IPS-20b (cell line): ENCODE data around the gene ACTN4.
"Not testable (repeated sequence)": the region's sequence is repeated elsewhere in the genome, so short reads cannot be mapped to it uniquely, and the experiment has no call there.

Experiments
- H3K27ac ChIP-seq: one replicate; pipeline ENCODE4 v1.5.1; 2013; ENCODE audit warnings: low read length
- H3K27me3 ChIP-seq: 2 replicates; pipeline ENCODE4 v1.6.1; 2013; ENCODE audit warnings: mild to moderate bottlenecking, low read length, inconsistent platforms; ENCODE audit not compliant: insufficient read depth
- H3K36me3 ChIP-seq: 2 replicates; pipeline ENCODE4 v1.6.1; 2013; ENCODE audit warnings: low read depth, mild to moderate bottlenecking, inconsistent platforms, low read length, moderate library complexity; ENCODE audit not compliant: insufficient read depth
- H3K4me1 ChIP-seq: 2 replicates; pipeline ENCODE4 v1.6.1; 2013; ENCODE audit warnings: mild to moderate bottlenecking, control low read depth, inconsistent platforms, low read length, moderate library complexity; ENCODE audit not compliant: insufficient read depth
- H3K4me3 ChIP-seq: 2 replicates; pipeline ENCODE4 v1.5.1; 2013; ENCODE audit warnings: mild to moderate bottlenecking, low read length, inconsistent platforms
- H3K9ac ChIP-seq: 2 replicates; pipeline ENCODE4 v1.6.1; 2013; ENCODE audit warnings: low read depth, mild to moderate bottlenecking, inconsistent platforms, low read length, moderate library complexity
- H3K9me3 ChIP-seq: 2 replicates; pipeline ENCODE4 v1.6.1; 2013; ENCODE audit warnings: mild to moderate bottlenecking, low read depth, low read length, inconsistent platforms; ENCODE audit not compliant: insufficient read depth

ACTN4 gene

DNA sequence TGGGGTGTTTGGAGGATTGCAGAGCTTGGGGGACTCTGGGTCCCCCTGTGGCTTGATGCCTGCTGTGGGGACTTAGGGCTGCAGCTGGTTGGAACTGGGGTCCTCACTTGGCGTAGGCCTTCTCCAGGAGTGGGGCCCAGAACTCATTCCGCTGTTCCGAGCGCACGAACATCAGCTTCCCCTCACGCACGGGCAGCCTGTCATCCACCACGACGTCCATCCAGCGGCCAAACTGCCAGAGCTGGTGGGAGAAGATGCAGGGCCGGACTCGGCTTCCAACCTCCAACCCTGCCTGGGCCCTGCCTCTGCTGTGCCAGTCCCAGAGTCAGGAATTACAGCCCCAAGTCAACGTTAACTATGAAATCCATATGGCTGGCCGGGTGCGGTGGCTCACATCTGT lies 94.2 kb downstream of the ACTN4 start:
- Histone ChIP-seq H3K36me3 (no peaks in the 10 kb centered on the region), H3K4me3 (no peak overlapping the region), H3K9ac (no peak overlapping the region), H3K9me3 (no peaks in the 10 kb centered on the region), H3K27me3 (peaks cover 15% of the 10 kb centered on the region), H3K27ac (no peak overlapping the region), H3K4me1 (no peaks in the 10 kb centered on the region)

DNA sequence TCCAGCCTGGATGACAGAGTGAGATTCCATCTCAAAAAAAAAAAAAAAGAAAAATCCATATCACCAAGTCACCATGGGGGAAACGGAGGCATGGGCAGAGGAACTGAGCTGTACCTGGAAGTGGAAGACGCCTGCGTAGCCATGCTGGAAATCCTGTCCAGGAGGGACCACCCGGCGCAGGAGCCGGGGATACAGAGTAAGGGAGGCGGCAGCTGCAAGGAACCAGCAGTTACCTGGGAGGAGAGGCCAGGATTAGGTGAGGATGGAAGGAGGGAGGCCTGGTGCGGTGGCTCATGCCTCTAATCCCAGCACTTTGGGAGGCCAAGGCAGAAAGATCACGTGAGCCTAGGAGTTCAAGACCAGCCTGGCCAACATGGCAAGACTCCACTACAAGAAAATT lies 94.8 kb downstream of the ACTN4 start:
- H3K9me3 ChIP-seq = no peaks in the 10 kb centered on the region
- no peaks in the 10 kb centered on the region for H3K4me1 ChIP-seq
- H3K27ac ChIP-seq = no peak overlapping the region
- no peaks in the 10 kb centered on the region for H3K36me3 ChIP-seq
- H3K27me3 ChIP-seq = peaks cover 11% of the 10 kb centered on the region
- H3K4me3 ChIP-seq = no peak overlapping the region
- no peak overlapping the region for H3K9ac ChIP-seq

DNA sequence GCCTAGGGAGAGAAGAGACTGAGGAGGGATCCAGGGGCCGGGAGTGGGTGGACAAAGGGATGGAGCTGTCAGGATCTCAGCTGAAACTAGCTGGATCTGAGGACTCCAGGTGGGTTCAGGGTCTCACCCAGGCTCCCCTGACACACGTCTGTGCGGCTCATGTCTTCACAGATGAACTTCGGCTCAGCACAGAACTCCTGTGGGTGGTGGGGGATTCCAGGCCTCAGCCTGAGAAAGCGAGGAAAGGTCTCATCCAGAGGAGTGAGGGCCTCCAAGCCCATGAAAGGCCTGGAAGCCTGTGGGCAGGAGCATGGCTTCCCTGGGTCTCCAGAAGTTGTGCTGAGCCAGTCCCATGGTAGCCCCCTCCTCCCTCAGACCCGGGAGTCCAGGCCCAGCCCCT lies 95.5 kb downstream of the ACTN4 start:
- Histone ChIP-seq H3K9me3 (no peaks in the 10 kb centered on the region), H3K27ac (no peak overlapping the region), H3K9ac (no peak overlapping the region), H3K4me1 (no peaks in the 10 kb centered on the region), H3K36me3 (no peaks in the 10 kb centered on the region), H3K4me3 (no peak overlapping the region), H3K27me3 (peaks cover 5% of the 10 kb centered on the region)

DNA sequence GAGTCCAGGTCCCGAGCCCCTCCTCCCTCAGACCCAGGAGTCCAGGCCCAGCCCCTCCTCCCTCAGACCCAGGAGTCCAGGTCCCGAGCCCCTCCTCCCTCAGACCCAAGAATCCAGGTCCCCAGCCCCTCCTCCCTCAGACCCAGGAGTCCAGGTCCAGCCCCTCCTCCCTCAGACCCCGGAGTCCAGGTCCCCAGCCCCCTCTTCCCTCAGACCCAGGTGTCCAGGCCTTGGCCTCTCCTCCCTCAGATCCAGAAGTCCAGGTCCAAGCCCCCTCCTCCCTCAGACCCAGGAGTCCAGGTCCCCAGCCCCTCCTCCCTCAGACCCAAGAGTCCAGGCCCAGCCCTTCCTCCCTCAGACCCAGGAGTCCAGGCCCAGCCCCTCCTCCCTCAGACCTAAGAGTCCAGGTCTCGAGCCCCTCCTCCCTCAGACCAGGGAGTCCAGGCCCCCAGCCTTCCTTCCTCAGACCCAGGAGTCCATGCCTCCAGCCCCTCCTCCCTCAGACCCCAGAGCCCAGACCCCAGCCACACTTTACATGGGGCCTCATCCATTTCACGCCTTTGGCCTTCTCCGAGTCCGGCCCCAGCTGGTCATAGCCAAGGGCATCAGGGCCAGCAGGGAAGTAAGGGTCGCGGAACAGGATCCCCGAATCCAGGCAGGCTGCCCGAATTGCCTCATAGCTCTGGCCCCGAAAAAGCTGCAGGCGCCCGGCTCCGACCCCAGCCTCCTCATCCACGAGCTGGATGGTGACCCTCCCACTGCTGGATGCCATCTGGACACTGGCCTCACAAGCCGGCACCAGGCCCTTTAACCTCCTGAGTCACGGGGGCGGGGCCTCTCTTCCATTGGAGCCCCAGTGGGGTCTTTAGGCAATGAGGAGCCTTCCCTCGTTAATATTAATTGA lies 96.2 kb downstream of the ACTN4 start:
- Histone ChIP-seq H3K36me3 (no peaks in the 10 kb centered on the region), H3K9me3 (no peaks in the 10 kb centered on the region), H3K4me3 (no peak overlapping the region), H3K4me1 (no peaks in the 10 kb centered on the region), H3K27ac (no peak overlapping the region), H3K9ac (no peak overlapping the region; the same call in 1 of the 2 replicates), H3K27me3 (no peaks in the 10 kb centered on the region)

DNA sequence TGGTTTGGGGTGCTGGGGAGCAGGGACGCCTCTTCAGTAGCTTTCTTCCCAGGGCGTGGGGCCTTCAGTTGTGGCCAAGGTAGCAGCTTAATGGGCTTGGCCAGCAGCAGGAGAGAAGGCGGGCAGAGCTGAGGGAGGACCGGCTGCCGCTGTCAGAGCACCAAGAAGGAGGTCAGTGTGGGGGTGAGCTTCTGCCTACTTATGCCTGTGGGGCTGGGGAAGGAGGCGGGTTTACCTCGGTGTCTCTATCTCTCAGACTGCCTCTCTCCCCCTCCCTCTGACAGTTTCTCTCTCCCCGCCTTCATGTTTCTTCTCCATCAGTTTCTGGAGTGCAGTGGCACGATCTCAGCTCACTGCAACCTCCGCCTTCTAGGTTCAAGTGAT lies 96.8 kb downstream of the ACTN4 start, which contains the start of gene CAPN12:
Gene CAPN12, minus strand, starts transcription at position 177 of the 384 bp plus-strand sequence. CDS start 309 bp downstream, outside the sequence.
- Histone ChIP-seq H3K27me3 (no peaks in the 10 kb centered on the region), H3K36me3 (no peaks in the 10 kb centered on the region), H3K27ac (no peak within 1 kb of the TSS), H3K9me3 (no peaks in the 10 kb centered on the region), H3K4me3 (no peak within 1 kb of the TSS), H3K4me1 (no peaks in the 10 kb centered on the region), H3K9ac (no peak within 1 kb of the TSS; the same call in 1 of the 2 replicates)

DNA sequence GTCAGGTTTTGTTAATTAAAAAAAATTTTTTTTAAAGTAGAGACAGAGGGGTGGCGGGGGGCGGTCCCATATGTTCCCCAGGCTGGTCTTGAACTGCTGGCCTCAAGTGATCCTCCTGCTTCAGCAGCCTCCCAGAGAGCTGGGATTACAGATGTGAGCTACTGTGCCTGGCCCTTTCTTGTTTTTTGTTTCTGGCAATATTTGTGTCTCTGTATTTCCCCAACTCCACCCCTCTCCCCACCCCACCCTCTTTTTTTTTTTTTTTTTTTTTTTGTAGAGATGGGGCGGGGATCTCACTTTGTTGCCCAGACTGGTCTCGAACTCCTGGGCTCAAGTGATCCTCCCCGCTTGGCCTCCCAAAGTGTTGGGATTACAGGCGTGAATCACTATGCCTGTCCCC lies 97.4 kb downstream of the ACTN4 start:
- no peaks in the 10 kb centered on the region for H3K27me3 ChIP-seq
- no peak overlapping the region for H3K4me3 ChIP-seq
- no peaks in the 10 kb centered on the region for H3K4me1 ChIP-seq
- H3K9ac ChIP-seq = no peak overlapping the region
- H3K9me3 ChIP-seq = no peaks in the 10 kb centered on the region
- no peaks in the 10 kb centered on the region for H3K36me3 ChIP-seq
- H3K27ac ChIP-seq = no peak overlapping the region

DNA sequence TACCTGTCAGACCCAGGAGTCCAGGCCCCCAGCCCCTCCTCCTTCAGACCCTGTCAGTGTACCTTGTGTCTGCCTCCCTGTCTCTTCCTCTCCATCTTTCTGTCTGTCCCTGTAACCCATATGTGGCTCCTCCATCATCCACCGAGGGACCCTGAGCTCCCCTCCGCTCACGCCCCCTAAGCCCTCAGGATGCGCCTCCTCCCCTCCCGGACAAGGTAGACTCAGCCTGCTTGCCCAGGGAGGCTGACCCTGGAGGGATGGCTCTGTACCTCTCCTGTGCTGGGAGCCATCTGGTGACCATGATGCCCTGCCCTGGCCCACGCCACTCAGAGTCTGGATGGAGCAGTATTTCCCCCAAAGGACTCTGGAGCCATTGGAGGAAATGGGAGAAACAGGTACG lies 97.9 kb downstream of the ACTN4 start:
- no peak overlapping the region for H3K27ac ChIP-seq
- H3K4me1 ChIP-seq = no peaks in the 10 kb centered on the region
- peaks cover 3% of the 10 kb centered on the region; the same call in 1 of the 2 replicates for H3K27me3 ChIP-seq
- H3K36me3 ChIP-seq = no peaks in the 10 kb centered on the region
- H3K9me3 ChIP-seq = no peaks in the 10 kb centered on the region
- H3K4me3 ChIP-seq = no peak overlapping the region
- no peak overlapping the region for H3K9ac ChIP-seq

DNA sequence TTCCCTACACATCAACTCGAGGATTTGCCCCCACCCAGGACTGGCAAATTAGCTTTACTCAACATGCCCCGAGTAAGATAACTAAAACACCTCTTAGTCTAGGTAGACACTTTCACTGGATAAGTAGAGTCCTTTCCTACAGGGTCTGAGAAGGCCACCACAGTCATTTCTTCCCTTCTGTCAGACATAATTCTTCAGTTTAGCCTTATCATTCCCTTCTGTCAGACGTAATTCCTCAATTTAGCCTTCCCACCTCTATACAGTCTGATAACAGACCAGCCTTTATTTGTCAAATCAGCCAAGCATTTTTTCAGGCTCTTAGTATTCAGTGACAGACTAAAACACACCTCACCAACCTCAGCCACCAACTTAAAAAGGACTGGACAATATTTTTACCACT lies 106.3 kb downstream of the ACTN4 start:
- not testable (repeated sequence) for H3K4me1 ChIP-seq, H3K4me3 ChIP-seq, H3K9ac ChIP-seq, H3K27me3 ChIP-seq, H3K36me3 ChIP-seq, H3K9me3 ChIP-seq, H3K27ac ChIP-seq

DNA sequence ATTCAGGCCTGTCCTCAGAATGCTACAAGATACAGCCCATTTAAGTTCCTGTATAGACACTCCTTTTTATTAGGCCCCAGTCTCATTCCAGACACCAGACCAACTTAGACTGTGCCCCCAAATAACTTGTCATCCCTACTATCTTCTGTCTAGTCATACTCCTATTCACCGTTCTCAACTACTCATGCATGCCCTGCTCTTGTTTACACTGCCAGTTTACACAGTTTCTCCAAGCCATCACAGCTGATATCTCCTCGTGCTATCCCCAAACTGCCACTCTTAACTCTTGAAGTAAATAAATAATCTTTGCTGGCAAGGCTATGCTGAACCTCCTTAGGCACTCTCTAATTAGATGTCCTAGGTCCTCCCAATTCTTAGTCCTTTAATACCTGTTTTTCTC lies 106.7 kb downstream of the ACTN4 start:
- H3K4me3 ChIP-seq, H3K9ac ChIP-seq, H3K36me3 ChIP-seq, H3K27ac ChIP-seq, H3K9me3 ChIP-seq, H3K27me3 ChIP-seq, H3K4me1 ChIP-seq: not testable (repeated sequence)

DNA sequence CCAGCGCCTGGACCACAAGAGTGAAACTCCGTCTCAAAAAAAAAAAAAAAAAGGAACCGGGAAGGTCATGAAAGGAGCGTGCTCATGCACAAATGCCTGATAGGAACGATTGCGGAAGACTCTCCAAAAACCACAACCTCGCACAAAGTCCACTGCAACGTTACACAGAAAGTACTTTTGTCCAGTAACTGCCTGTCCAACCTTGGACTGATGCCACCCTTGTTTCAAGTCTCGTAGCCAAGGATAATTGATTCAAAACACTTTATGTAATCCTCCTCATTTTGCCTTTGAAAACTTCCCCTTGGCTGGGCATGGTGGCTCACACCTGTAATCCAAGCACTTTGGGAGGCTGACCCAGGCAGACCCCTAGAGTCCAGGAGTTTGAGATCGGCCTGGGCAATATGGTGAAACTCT lies 112.1 kb downstream of the ACTN4 start:
- no peak overlapping the region for H3K27ac ChIP-seq
- no peaks in the 10 kb centered on the region for H3K9me3 ChIP-seq
- no peaks in the 10 kb centered on the region for H3K4me1 ChIP-seq
- no peaks in the 10 kb centered on the region for H3K27me3 ChIP-seq
- no peak overlapping the region for H3K4me3 ChIP-seq
- H3K9ac ChIP-seq = no peak overlapping the region
- H3K36me3 ChIP-seq = no peaks in the 10 kb centered on the region

DNA sequence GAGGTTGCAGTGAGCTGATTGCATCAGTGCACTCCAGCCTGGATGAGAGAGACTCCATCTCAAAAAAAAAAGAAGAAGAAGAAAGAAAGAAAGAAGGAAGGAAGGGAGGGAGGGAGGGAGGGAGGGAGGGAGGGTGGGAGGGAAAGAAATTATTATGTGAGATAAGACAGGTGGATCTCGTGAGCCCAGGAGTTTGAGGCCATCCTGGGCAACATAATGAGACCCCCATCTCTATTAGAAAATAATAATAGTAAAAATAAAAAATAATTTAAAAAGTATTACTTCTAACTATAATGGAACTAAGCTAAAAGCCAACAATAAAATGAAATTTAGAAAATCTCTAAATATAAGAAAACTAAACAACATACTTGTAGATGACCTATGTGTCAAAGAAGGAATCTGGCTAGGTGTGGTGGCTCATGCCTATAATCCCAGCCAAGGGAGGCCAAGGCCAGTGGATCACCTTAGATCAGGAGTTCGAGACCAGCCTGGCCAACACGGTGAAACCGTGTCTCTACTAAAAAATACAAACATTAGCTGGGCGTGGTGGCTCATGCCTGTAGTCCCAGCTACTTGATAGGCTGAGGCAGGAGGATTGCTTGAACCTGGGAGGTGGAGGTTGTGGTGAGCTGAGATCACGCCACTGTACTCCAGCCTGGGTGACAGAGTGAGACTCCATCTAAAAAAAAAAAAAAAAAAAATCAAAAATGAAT lies 113.5 kb downstream of the ACTN4 start:
- not testable (repeated sequence) for H3K4me3 ChIP-seq, H3K9me3 ChIP-seq, H3K27me3 ChIP-seq, H3K27ac ChIP-seq, H3K9ac ChIP-seq, H3K4me1 ChIP-seq, H3K36me3 ChIP-seq

DNA sequence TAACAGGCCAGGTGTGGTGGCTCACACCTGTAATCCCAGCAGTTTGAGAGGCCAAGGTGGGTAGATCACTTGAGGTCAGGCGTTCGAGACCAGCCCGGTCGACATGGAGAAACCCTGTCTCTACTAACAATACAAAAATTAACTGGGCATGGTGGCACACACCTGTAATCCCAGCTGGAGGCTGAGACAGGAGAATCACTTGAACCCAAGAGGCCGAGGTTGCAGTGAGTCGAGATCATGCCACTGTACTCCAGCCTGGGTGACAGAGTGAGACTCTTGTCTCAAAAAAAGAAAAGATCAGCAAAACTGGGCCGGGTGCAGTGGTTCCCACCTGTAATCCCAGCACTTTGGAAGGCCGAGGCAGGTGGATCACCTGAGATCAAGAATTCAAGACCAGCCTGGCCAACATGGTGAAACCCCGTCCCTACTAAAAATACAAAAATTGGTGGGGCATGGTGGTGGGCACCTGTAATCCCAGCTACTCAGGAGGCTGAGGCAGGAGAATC lies 114.5 kb downstream of the ACTN4 start:
- not testable (repeated sequence) for H3K27me3 ChIP-seq, H3K4me1 ChIP-seq, H3K9me3 ChIP-seq, H3K4me3 ChIP-seq, H3K36me3 ChIP-seq, H3K27ac ChIP-seq, H3K9ac ChIP-seq
